ENCODE results near the gene TIGD1.

GRCh38 chr2:232539298-232540231 lies 10.8 kb downstream of the TIGD1 start, which contains the start of gene CHRNG:
- no peak for TF ChIP-seq CTCF (IDR thresholded peaks at IDR 0.05)
- no peak for TF ChIP-seq POLR2A (IDR thresholded peaks at IDR 0.05)
- TF ChIP-seq POLR2AphosphoS5 (IDR thresholded peaks at IDR 0.05) = no peak
